A673 (cell line): ENCODE results near the gene CEP170B. TPM values are rescaled to one million over a fixed set of nuclear protein-coding genes. Genes with fewer than 3 reads are reported as not detected.
"Not testable (repeated sequence)": the region's sequence is repeated elsewhere in the genome, so short reads cannot be mapped to it uniquely, and the experiment has no call there.

Source experiments
- BruUV-seq: library from RNA; stranded (reverse); fragments of 400-500 nt; replicated peaks from 2 replicates; lab custom pipeline; 2021; lab: Mats Ljungman, UMichigan
- CTCF ChIA-PET: fragments of 300-600 bp; sonication (Branson Sonifier 250); formaldehyde crosslinking; loops from one replicate; lab custom pipeline; 2022; ENCODE audit warnings: antibody characterized with exemption; lab: Charles Lee
- POLR2A ChIA-PET: fragments of 300-600 bp; sonication (Branson Sonifier 250); formaldehyde crosslinking; loops from one replicate; lab custom pipeline; 2022; ENCODE audit warnings: antibody characterized with exemption; ENCODE audit not compliant: low non-redundant PET; lab: Charles Lee
- DNase-seq: peaks from one replicate; pipeline ENCODE4 v3.0.0-alpha.2; 2015; ENCODE audit warnings: low spot score
- H3K27ac ChIP-seq: fragments of 200-600 bp; sonication (generic); 2 replicates; pipeline ENCODE4 v1.5.1; 2016; ENCODE audit warnings: mixed run types, low read depth, mild to moderate bottlenecking, mixed read lengths, antibody characterized with exemption, low read length; ENCODE audit not compliant: poor library complexity, severe bottlenecking
- H3K27me3 ChIP-seq: fragments of 200-600 bp; sonication (generic); replicated peaks from 2 replicates; pipeline ENCODE4 v1.6.1; 2017; ENCODE audit warnings: mixed run types, low read depth, mild to moderate bottlenecking, mixed read lengths, antibody characterized with exemption, low read length; ENCODE audit not compliant: insufficient read depth, poor library complexity
- H3K36me3 ChIP-seq: fragments of 200-600 bp; sonication (generic); 2 replicates; pipeline ENCODE4 v1.6.1; 2016; ENCODE audit warnings: mixed run types, mild to moderate bottlenecking, mixed read lengths, antibody characterized with exemption, low read length; ENCODE audit not compliant: insufficient read depth, poor library complexity, severe bottlenecking
- H3K4me1 ChIP-seq: fragments of 200-600 bp; sonication (generic); 2 replicates; pipeline ENCODE4 v1.6.1; 2017; ENCODE audit warnings: mixed run types, mild to moderate bottlenecking, mixed read lengths, antibody characterized with exemption, low read length; ENCODE audit not compliant: insufficient read depth, poor library complexity, severe bottlenecking
- H3K4me3 ChIP-seq: fragments of 200-600 bp; sonication (generic); 2 replicates; pipeline ENCODE4 v1.5.1; 2016; ENCODE audit warnings: low read depth, mixed run types, mild to moderate bottlenecking, mixed read lengths, low read length; ENCODE audit not compliant: poor library complexity, severe bottlenecking
- H3K9me3 ChIP-seq: fragments of 200-600 bp; sonication (generic); 2 replicates; pipeline ENCODE4 v1.6.1; 2016; ENCODE audit warnings: mixed run types, low read depth, mild to moderate bottlenecking, mixed read lengths, antibody characterized with exemption, low read length; ENCODE audit not compliant: poor library complexity, severe bottlenecking
- EZH2 ChIP-seq: fragments of 200-600 bp; sonication (generic); IDR thresholded peaks from 2 replicates; pipeline ENCODE4 v1.6.1; 2017; ENCODE audit warnings: borderline replicate concordance, low read depth, mild to moderate bottlenecking, mixed read lengths, antibody characterized with exemption, low read length; ENCODE audit not compliant: poor library complexity, severe bottlenecking
- intact Hi-C: fragments of 100-400 bp; cut with micrococcal nuclease; formaldehyde crosslinking; loops from one replicate; pipeline ENCODE4 v1.10.0; 2022; ENCODE audit not compliant: unreplicated experiment
- total RNA-seq: library from RNA; stranded (reverse); gene quantifications from 2 replicates; pipeline ENCODE4 v1.2.3, GENCODE V29; 2021
- TF ChIP-seq, protein P1 (sequence below): fragments of 300-800, 200-600 bp; sonication (generic); conservative IDR thresholded peaks from 2 replicates; pipeline ENCODE4 v1.5.1; 2017; ENCODE audit warnings: low read depth, mild to moderate bottlenecking, antibody characterized with exemption, low read length, moderate library complexity, mixed read lengths

Gene CEP170B
- total RNA-seq, 1 experiment from 2014 or later, result 20.8 TPM

DNA sequence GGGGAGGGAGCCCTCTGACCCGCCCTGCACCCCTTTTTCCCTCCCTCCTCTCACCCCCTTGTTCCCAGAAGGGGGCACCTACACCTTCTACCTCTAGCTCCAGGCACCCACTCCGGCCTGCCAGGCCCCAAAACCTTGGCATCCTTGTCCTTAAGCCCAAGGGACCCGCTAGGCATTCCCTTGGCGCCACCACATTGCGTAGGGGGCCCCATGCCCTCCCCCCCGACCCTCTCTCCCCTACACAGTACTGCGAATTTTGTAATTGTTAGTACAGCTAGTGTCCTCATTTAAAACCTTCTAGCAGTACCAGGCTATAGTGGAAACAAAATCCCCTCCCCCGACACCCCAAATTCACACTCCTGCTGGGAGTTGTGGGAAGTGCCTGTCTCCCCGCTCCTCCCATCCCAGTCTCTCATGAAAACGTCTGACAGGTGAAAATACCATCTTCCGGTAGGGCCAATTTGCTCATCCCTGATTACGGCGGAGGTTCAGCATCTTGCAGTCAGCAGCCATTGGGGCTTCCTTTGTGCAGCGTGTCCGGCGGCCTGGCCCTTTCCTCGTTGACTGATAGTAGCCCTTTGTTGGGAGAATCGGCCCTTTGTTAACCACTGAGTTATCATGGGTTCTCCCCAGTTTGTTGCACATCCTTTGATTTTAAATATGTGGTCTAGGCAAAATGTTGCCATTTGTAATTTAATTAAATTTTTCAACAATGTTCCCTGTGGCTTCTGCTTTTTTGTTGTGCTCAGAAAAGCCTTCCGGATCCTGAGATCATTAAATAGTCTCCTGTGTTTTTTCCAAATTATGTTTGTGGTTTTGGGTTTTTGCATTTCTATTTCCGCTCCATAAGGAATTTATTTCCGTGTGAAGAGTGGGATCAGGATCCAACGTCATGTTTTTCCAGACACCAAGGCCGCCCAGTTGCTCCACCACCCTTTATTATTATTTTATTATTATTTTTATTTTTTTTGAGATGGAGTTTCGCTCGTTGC, 7.9 kb upstream of the CEP170B start:
- H3K27ac ChIP-seq, result no peak overlapping the region
- DNase-seq, result peak; percentile 58
- POLR2A ChIA-PET, result no interaction called here
- no peaks in the 10 kb centered on the region for H3K27me3 ChIP-seq
- H3K4me3 ChIP-seq, result no peak overlapping the region
- H3K9me3 ChIP-seq, result no peaks in the 10 kb centered on the region
- intact Hi-C loops, result no loop called here
- CTCF ChIA-PET, result no interaction called here
- peaks cover 10% of the 10 kb centered on the region for H3K4me1 ChIP-seq
- TF ChIP-seq, protein P1, sequence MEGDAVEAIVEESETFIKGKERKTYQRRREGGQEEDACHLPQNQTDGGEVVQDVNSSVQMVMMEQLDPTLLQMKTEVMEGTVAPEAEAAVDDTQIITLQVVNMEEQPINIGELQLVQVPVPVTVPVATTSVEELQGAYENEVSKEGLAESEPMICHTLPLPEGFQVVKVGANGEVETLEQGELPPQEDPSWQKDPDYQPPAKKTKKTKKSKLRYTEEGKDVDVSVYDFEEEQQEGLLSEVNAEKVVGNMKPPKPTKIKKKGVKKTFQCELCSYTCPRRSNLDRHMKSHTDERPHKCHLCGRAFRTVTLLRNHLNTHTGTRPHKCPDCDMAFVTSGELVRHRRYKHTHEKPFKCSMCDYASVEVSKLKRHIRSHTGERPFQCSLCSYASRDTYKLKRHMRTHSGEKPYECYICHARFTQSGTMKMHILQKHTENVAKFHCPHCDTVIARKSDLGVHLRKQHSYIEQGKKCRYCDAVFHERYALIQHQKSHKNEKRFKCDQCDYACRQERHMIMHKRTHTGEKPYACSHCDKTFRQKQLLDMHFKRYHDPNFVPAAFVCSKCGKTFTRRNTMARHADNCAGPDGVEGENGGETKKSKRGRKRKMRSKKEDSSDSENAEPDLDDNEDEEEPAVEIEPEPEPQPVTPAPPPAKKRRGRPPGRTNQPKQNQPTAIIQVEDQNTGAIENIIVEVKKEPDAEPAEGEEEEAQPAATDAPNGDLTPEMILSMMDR, result no peak
- no peak for TF ChIP-seq EZH2
- no peaks in the 10 kb centered on the region for H3K36me3 ChIP-seq
- no TSS peak for BruUV-seq

- intact Hi-C loops, DNase-seq, POLR2A ChIA-PET, BruUV-seq, H3K4me3 ChIP-seq, H3K27me3 ChIP-seq, H3K9me3 ChIP-seq, H3K36me3 ChIP-seq, CTCF ChIA-PET, H3K27ac ChIP-seq: not testable (repeated sequence)
- peaks cover 10% of the 10 kb centered on the region for H3K4me1 ChIP-seq
Observed at GRCh38 chr14:104857931-104858330, 7.1 kb upstream of the CEP170B start.

DNA sequence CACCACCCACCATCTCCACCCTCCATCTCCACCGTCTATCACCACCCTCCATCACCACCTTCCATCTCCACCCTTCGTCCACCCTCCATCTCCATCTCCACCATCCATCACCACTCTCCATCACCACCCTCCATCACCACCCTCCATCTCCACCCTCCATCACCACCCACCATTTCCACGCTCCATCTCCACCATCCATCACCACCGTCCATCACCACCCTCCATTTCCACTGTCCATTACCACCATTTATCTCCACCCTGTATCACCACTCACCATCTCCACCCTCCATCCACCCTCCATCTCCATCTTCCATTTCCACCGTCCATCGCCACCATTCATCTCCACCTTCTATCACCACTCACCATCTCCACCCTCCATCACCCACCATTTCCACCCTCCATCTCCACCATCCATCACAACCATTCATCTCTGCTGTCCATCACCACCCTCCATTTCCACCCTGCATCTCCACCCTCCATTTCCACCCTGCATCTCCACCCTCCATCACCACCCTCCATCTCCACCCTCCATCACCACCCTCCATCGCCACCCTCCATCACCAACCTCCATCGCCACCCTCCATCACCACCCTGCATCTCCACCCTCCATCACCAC, 6.1 kb upstream of the CEP170B start:
- no peak for DNase-seq
- peaks cover 10% of the 10 kb centered on the region for H3K4me1 ChIP-seq
- no peak overlapping the region for H3K27ac ChIP-seq
- H3K9me3 ChIP-seq, result no peaks in the 10 kb centered on the region
- no peak overlapping the region for H3K4me3 ChIP-seq
- peaks cover 14% of the 10 kb centered on the region for H3K27me3 ChIP-seq
- intact Hi-C loops, result no loop called here
- no peak for TF ChIP-seq EZH2
- TF ChIP-seq, protein P1, result no peak
- CTCF ChIA-PET, result no interaction called here
- no TSS peak for BruUV-seq
- POLR2A ChIA-PET, result no interaction called here
- H3K36me3 ChIP-seq, result no peaks in the 10 kb centered on the region
